Measurements from ENCODE around the gene NABP2.
A peak's percentile ranks its signal among the peaks of the same experiment; 100 is the strongest.

Gene NABP2

GRCh38 chr12:56206452-56207166 lies 17.5 kb upstream of the NABP2 start:
- TF ChIP-seq, protein P1, sequence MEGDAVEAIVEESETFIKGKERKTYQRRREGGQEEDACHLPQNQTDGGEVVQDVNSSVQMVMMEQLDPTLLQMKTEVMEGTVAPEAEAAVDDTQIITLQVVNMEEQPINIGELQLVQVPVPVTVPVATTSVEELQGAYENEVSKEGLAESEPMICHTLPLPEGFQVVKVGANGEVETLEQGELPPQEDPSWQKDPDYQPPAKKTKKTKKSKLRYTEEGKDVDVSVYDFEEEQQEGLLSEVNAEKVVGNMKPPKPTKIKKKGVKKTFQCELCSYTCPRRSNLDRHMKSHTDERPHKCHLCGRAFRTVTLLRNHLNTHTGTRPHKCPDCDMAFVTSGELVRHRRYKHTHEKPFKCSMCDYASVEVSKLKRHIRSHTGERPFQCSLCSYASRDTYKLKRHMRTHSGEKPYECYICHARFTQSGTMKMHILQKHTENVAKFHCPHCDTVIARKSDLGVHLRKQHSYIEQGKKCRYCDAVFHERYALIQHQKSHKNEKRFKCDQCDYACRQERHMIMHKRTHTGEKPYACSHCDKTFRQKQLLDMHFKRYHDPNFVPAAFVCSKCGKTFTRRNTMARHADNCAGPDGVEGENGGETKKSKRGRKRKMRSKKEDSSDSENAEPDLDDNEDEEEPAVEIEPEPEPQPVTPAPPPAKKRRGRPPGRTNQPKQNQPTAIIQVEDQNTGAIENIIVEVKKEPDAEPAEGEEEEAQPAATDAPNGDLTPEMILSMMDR (IDR thresholded peaks at IDR 0.05; ENCODE audit: control extremely low read depth, extremely low read depth, low read depth, missing control alignments), result peak; percentile 53
- CTCF ChIA-PET, result interaction anchor here (0.6 to 11.2 kb wide), 31 partner anchors 10 to 467 kb away, joined by 3 to 70 read pairs (median 4); partner anchors contain the start of genes ANKRD52, RNF41, SMARCC2 and TIMELESS
- POLR2A ChIA-PET, result interaction anchor here (0.5 to 1.5 kb wide), 2 partner anchors 16 to 266 kb away, joined by 4 to 5 read pairs; partner anchors contain the start of gene RNF41
- peak; percentile 48 for DNase-seq (ENCODE audit: extremely low spot score)

DNA sequence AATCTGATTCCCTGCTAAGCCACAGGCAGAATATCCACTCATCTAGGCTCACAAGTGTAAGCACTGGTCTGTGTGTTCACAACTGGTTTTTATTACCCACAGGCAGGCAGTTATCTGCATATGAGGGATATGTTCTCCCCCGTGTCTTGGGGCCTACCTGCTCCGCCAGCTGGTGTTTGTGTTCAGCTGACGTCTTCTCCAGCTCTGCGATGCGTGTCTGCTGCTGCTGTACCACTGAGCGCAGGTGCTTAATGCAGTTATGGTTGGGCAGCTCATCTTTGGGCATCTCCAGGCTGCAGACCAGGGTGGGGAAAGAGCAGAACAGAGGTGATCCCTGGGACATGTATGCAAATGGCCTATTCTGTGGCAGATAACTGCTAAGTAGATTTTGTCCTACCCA lies 16.1 kb upstream of the NABP2 start:
- ChIA-PET POLR2A (no interaction called here), CTCF (interaction anchor here (0.9 to 11.2 kb wide), 18 partner anchors 8 to 470 kb away, joined by 3 to 70 read pairs (median 4); partner anchors contain the start of genes ANKRD52, COQ10A, RNF41 and SMARCC2)
- DNase-seq (ENCODE audit: extremely low spot score), result no peak
- TF ChIP-seq, protein P1 (IDR thresholded peaks at IDR 0.05; ENCODE audit: control extremely low read depth, extremely low read depth, low read depth, missing control alignments), result no peak

GRCh38 chr12:56212361-56212760 lies 11.8 kb upstream of the NABP2 start:
- no peak for DNase-seq (ENCODE audit: extremely low spot score)
- TF ChIP-seq, protein P1 (IDR thresholded peaks at IDR 0.05; ENCODE audit: control extremely low read depth, extremely low read depth, low read depth, missing control alignments), result no peak
- POLR2A ChIA-PET, result no interaction called here
- CTCF ChIA-PET, result interaction anchor here (1.4 to 2.7 kb wide), 3 partner anchors 9 to 23 kb away, joined by 4 to 11 read pairs (median 6); partner anchors contain the start of genes RNF41 and SMARCC2

DNA sequence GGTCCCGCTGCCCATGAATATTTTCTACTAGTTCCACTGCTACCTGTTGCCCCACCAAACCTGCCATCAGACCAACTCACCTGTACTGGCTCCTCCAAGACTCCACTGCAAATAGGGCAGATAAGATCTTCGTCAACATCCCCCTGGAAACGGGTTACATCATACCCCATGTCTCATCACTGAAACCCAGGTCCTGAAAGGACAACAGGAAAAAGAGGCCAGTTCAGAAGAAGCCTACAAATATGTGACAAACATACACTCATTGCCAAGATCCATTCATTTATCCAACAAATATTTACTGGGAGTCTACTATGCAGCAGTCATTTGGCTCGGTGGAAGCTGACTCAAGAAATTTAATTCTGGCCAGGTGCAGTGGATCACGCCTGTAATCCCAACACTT lies 10.3 kb upstream of the NABP2 start:
- ChIA-PET CTCF (interaction anchor here (1.0 to 1.9 kb wide), 5 partner anchors 8 to 250 kb away, joined by 3 to 6 read pairs (median 3); partner anchors contain the start of genes RNF41, SMARCC2 and ZC3H10), POLR2A (interaction anchor here (0.6 to 0.7 kb wide), 2 partner anchors 16 to 484 kb away, joined by 3 to 4 read pairs; partner anchors contain the start of gene SLC39A5)
- DNase-seq (ENCODE audit: extremely low spot score), result no peak
- TF ChIP-seq, protein P1 (IDR thresholded peaks at IDR 0.05; ENCODE audit: control extremely low read depth, extremely low read depth, low read depth, missing control alignments), result no peak

DNA sequence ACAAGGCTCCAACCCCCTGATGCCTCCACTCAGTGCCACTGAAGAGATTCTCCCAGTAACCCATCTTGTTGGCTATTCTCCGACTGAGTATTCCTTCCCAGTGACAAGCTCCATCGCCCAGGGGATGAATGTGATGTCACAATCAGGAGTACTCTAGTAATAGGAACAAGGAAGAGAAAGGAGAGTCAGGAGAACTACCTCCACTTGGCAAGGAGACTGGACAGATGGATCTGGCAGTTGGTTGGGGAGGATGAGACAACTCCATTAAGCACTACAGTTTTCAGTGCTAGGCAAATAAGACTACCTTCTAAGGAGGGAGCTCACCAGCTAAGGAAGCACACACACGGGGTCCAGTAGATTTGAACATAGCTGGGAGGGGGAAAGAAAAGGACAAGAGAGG lies 7.7 kb upstream of the NABP2 start:
- TF ChIP-seq, protein P1 (IDR thresholded peaks at IDR 0.05; ENCODE audit: control extremely low read depth, extremely low read depth, low read depth, missing control alignments), result no peak
- POLR2A ChIA-PET, result no interaction called here
- CTCF ChIA-PET, result interaction anchor here (0.8 to 1.7 kb wide), 7 partner anchors 9 to 41 kb away, joined by 3 to 15 read pairs (median 4); partner anchors contain the start of gene SMARCC2
- no peak for DNase-seq (ENCODE audit: extremely low spot score)

DNA sequence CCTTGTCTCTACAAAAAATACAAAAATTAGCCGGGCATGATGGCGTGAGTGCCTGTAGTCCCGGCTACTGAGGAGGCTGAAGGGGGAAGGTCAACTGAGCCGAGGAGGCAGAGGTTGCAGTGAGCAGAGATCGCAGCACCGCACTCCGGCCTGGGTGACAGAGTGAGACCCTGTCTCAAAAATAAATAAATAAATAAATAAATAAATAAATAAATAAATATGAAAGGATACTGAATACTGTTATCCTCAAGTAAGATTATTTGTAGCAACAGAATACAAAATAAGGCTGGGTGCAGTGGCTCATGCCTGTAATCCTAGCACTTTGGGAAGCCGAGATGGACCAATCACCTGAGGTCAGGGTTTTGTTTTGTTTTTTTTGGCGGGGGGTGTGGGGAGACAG lies 4.3 kb upstream of the NABP2 start:
- POLR2A ChIA-PET, result no interaction called here
- CTCF ChIA-PET, result interaction anchor here (0.7 to 3.9 kb wide), 3 partner anchors 12 to 102 kb away, joined by 3 to 44 read pairs (median 34); partner anchors contain the start of gene ZC3H10

More for the DNA sequence above, 4.3 kb upstream of the NABP2 start:
- no peak for DNase-seq (ENCODE audit: extremely low spot score)
- TF ChIP-seq, protein P1 (IDR thresholded peaks at IDR 0.05; ENCODE audit: control extremely low read depth, extremely low read depth, low read depth, missing control alignments), result no peak
